K562 (cell line): ENCODE results near the gene WDR46. TPM values are rescaled to one million over a fixed set of nuclear protein-coding genes. Genes with fewer than 3 reads are reported as not detected.
A peak's percentile ranks its signal among the peaks of the same experiment; 100 is the strongest.

Experiments
- ATAC-seq: fragments of 200-7000 bp; cut with Tn5 transposase; 3 replicates; pipeline ENCODE4 v1.9.1; 2020; ENCODE audit warnings: moderate library complexity
- BruUV-seq: library from RNA; stranded (reverse); fragments of 400-500 nt; replicated peaks from 2 replicates; lab custom pipeline; 2021; lab: Mats Ljungman, UMichigan
- CTCF ChIA-PET: fragments of 300-600 bp; formaldehyde crosslinking; extraction: SDS; loops from one replicate; lab custom pipeline; 2021; ENCODE audit warnings: low intra/inter-chr PET ratio; lab: Yijun Ruan, JAX
- POLR2A ChIA-PET: fragments of 300-600, 350-650 bp; sonication (Branson Sonifier 250); formaldehyde crosslinking; extraction: SDS; loops from one replicate; lab custom pipeline; 2021; ENCODE audit warnings: antibody characterized with exemption, inconsistent platforms; lab: Yijun Ruan, JAX
- DNase-seq, 4 experiments: peaks; one replicate each; pipeline versions ENCODE4 v3.0.0 to v3.0.0-alpha.2; 2011 to 2018; ENCODE audit warnings: low spot score in 3 of 4, mixed read lengths in 3 of 4; ENCODE audit errors: extremely low read depth in 1 of 4
- FAIRE-seq: peaks from 2 replicates; lab custom pipeline; 2011; peaks lifted over from hg19 to GRCh38; lab: Jason Lieb, UNC
- H2AFZ ChIP-seq: 2 replicates; pipeline ENCODE4 v1.6.0; 2011; ENCODE audit warnings: low read depth, low read length, control low read depth, inconsistent platforms
- H3K27ac ChIP-seq: fragments of 200-600 bp; 3 replicates; pipeline ENCODE4 v1.8.0; 2011; ENCODE audit warnings: low read depth, mild to moderate bottlenecking, control low read depth, inconsistent platforms, low read length, moderate library complexity, mixed read lengths; ENCODE audit errors: extremely low read depth
- H3K27me3 ChIP-seq, 2 experiments: fragments of 300-600 bp in 1 of 2; 2 replicates in 1 of 2; 3 replicates in 1 of 2; pipeline versions ENCODE4 v1.6.0 to v1.8.0; 2011; ENCODE audit warnings: inconsistent platforms in 2 of 2, low read length in 2 of 2, mild to moderate bottlenecking in 1 of 2, mixed read lengths in 1 of 2, moderate library complexity in 1 of 2; ENCODE audit not compliant: control insufficient read depth in 2 of 2, insufficient read depth in 2 of 2
- H3K36me3 ChIP-seq: fragments of 300-600 bp; 3 replicates; pipeline ENCODE4 v1.8.0; 2011; ENCODE audit warnings: mild to moderate bottlenecking, low read length, inconsistent platforms; ENCODE audit not compliant: control insufficient read depth, insufficient read depth
- H3K4me1 ChIP-seq, 2 experiments: fragments of 200-600 bp in 1 of 2; replicated peaks in 1 of 2; 2 replicates in 1 of 2; 3 replicates in 1 of 2; pipeline versions ENCODE4 v1.5.1 to v1.8.0; 2011; ENCODE audit warnings: inconsistent platforms in 2 of 2, low read length in 2 of 2, mild to moderate bottlenecking in 1 of 2, mixed read lengths in 1 of 2, moderate library complexity in 1 of 2; ENCODE audit not compliant: control insufficient read depth in 2 of 2, insufficient read depth in 2 of 2
- H3K4me2 ChIP-seq: 2 replicates; pipeline ENCODE4 v1.6.1; 2011; ENCODE audit warnings: low read length, control low read depth, inconsistent platforms, mixed read lengths; ENCODE audit not compliant: insufficient read depth
- H3K4me3 ChIP-seq: fragments of 200-600 bp; sonication (generic), shearing (Covaris generic); 2 replicates; pipeline ENCODE4 v1.5.1; 2016; ENCODE audit warnings: control low read depth, inconsistent platforms
- H3K79me2 ChIP-seq: fragments of 200-600 bp; 3 replicates; pipeline ENCODE4 v1.8.0; 2011; ENCODE audit warnings: low read length, inconsistent platforms; ENCODE audit not compliant: control insufficient read depth, insufficient read depth
- H3K9ac ChIP-seq, 2 experiments: 2 replicates each; pipeline versions ENCODE4 v1.6.0 to v1.6.1; 2011; ENCODE audit warnings: low read depth in 2 of 2, low read length in 2 of 2, control low read depth in 1 of 2, inconsistent platforms in 1 of 2, mild to moderate bottlenecking in 1 of 2, mixed read lengths in 1 of 2; ENCODE audit not compliant: insufficient read depth in 1 of 2
- H3K9me1 ChIP-seq: one replicate; pipeline ENCODE4 v1.6.0; 2011; ENCODE audit warnings: inconsistent platforms, mild to moderate bottlenecking, low read length, moderate library complexity; ENCODE audit not compliant: control insufficient read depth, insufficient read depth
- H3K9me3 ChIP-seq: replicated peaks from 2 replicates; pipeline ENCODE4 v1.5.1; 2011; ENCODE audit warnings: low read depth, low read length, inconsistent platforms; ENCODE audit not compliant: control insufficient read depth, insufficient read depth
- H4K20me1 ChIP-seq: replicated peaks from 2 replicates; pipeline ENCODE4 v1.6.1; 2011; ENCODE audit warnings: low read length, inconsistent platforms, mixed read lengths; ENCODE audit not compliant: control insufficient read depth, insufficient read depth
- NFIC ChIP-seq: fragments of 450-650 bp; IDR thresholded peaks from 2 replicates; pipeline ENCODE4 v1.6.1; 2017; ENCODE audit warnings: mild to moderate bottlenecking, inconsistent platforms
- PHF8 ChIP-seq: fragments of 200-600 bp; sonication (generic); IDR thresholded peaks from 2 replicates; pipeline ENCODE4 v1.6.1; 2012; ENCODE audit warnings: mixed run types, mild to moderate bottlenecking, inconsistent platforms, low read length, moderate library complexity, borderline replicate concordance
- PPARD ChIP-seq: fragments of 250-450 bp; sonication (Bioruptor Pico); IDR thresholded peaks from 2 replicates; pipeline ENCODE4 v1.8.0; 2022; ENCODE audit warnings: inconsistent platforms, mild to moderate bottlenecking, moderate library complexity
- USF2 ChIP-seq: sonication (generic); formaldehyde crosslinking; IDR thresholded peaks from 2 replicates; pipeline ENCODE4 v1.5.0; 2020; ENCODE audit warnings: missing genetic modification reagents
- ZC3H8 ChIP-seq: fragments of 450-650 bp; IDR thresholded peaks from 2 replicates; pipeline ENCODE4 v1.6.1; 2017
- ZNF512 ChIP-seq: IDR thresholded peaks from 2 replicates; pipeline ENCODE4 v1.6.1; 2016; ENCODE audit warnings: missing genetic modification characterization, missing compliant biosample characterization
- in situ Hi-C: fragments of 300-500 bp; cut with MboI; formaldehyde crosslinking; loops from 4 replicates; pipeline ENCODE4 v1.15.0; 2018; ENCODE audit warnings: inconsistent platforms, mixed read lengths
- intact Hi-C: fragments of 100-400 bp; cut with micrococcal nuclease; formaldehyde crosslinking; loops from 2 replicates; pipeline ENCODE4 v1.14.2; 2022
- polyA plus RNA-seq, 8 experiments: library from polyadenylated mRNA; depleted of rRNA in 4 of 8; stranded (reverse) in 5 of 8; unstranded in 3 of 8; fragments of >200 nt; fragmentation: Nextera tagmentation in 2 of 8; fragmentation: Illumina TruSeq in 1 of 8; extraction: Ambion mirVana in 2 of 8; extraction: Trizol in 1 of 8; gene quantifications; 2 replicates each; pipeline versions ENCODE4 v1.2.1 to v1.2.3, GENCODE V29; 2011 to 2014; ENCODE audit warnings: inconsistent platforms in 1 of 8, missing spikeins in 1 of 8
- total RNA-seq, 7 experiments: library from RNA; depleted of rRNA in 6 of 7; stranded (reverse); fragments of >200 nt in 6 of 7; fragmentation: Illumina TruSeq in 2 of 7; extraction: Trizol in 2 of 7; gene quantifications; 2 replicates each; pipeline versions ENCODE4 v1.2.1 to v1.2.3, GENCODE V29; 2011 to 2021; ENCODE audit warnings: low replicate concordance in 1 of 7

The WDR46 gene
- total and polyA plus RNA-seq, 9 of the 15 experiments (the other 6 are each of a cell fraction or from before 2014, with no cell fraction given): 8.9 to 146 (median 93.1) TPM

GRCh38 chr6:33236852-33237251 lies 52.2 kb downstream of the WDR46 start (continued):
- TF ChIP-seq USF2 (CRISPR knock-in tag): no peak

GRCh38 chr6:33236328-33236727 lies 52.7 kb downstream of the WDR46 start:
- 0 out of 2 replicates have a peak, but pooled peaks cover 3% of the 10 kb centered on the region for H4K20me1 ChIP-seq
- no peaks in the 10 kb centered on the region for H3K9me1 ChIP-seq
- H3K4me2 ChIP-seq: no peak overlapping the region
- CTCF ChIA-PET: no interaction called here
- no peak for DNase-seq
- intact Hi-C loops: no loop called here
- no peak overlapping the region for H3K4me3 ChIP-seq
- no peaks in the 10 kb centered on the region for H3K79me2 ChIP-seq
- H2AFZ ChIP-seq: no peak overlapping the region
- no peak for TF ChIP-seq PHF8
- TF ChIP-seq ZC3H8: no peak
- peak; percentile 66 for TF ChIP-seq NFIC
- TF ChIP-seq ZNF512: peak; percentile 43; the same call in 1 of the 2 replicates
- TF ChIP-seq PPARD: no peak
- TF ChIP-seq, all 486 proteins: peak for 2
- no peak overlapping the region for H3K27ac ChIP-seq
- ATAC-seq: no peak
- POLR2A ChIA-PET: interaction anchor here (1.0 to 7.1 kb wide), 4 partner anchors 12 to 41 kb away, joined by 3 to 57 read pairs (median 4); partner anchors contain the start of genes B3GALT4 and RING1
- no peaks in the 10 kb centered on the region for H3K4me1 ChIP-seq
- no peak overlapping the region for H3K9ac ChIP-seq
- H3K9me3 ChIP-seq: no peaks in the 10 kb centered on the region
- FAIRE-seq: no peak
- in situ Hi-C loops: no loop called here
- no peaks in the 10 kb centered on the region for H3K36me3 ChIP-seq
- BruUV-seq: no TSS peak
- peaks cover 58 to 75% of the 10 kb centered on the region in 2 experiments for H3K27me3 ChIP-seq
